HEK293 (cell line): ENCODE results near the gene BEND3.
A peak's percentile ranks its signal among the peaks of the same experiment; 100 is the strongest.
"Not testable (repeated sequence)": the region's sequence is repeated elsewhere in the genome, so short reads cannot be mapped to it uniquely, and the experiment has no call there.

Experiments used
- CTCF ChIA-PET: fragments of 350-600 bp; formaldehyde crosslinking; extraction: SDS; loops from one replicate; lab custom pipeline; 2021; ENCODE audit warnings: antibody characterized with exemption; lab: Yijun Ruan, JAX
- POLR2A ChIA-PET: fragments of 300-600 bp; formaldehyde crosslinking; extraction: SDS; loops from one replicate; lab custom pipeline; 2020; ENCODE audit warnings: antibody characterized with exemption, inconsistent platforms; lab: Yijun Ruan, JAX
- H3K27ac ChIP-seq: fragments of 200-500 bp; sonication (Bioruptor generic); 2 replicates; pipeline ENCODE4 v1.5.1; 2014; ENCODE audit warnings: low read depth, low read length, control low read depth, inconsistent platforms; ENCODE audit errors: extremely low read depth
- H3K36me3 ChIP-seq, 2 experiments: fragments of 200-500 bp in 1 of 2; sonication (Bioruptor generic) in 1 of 2; 1 replicate in 1 of 2; 2 replicates in 1 of 2; pipeline ENCODE4 v1.5.1; 2014 to 2017; ENCODE audit warnings: inconsistent platforms in 2 of 2, low read length in 2 of 2; ENCODE audit not compliant: control insufficient read depth in 2 of 2, insufficient read depth in 1 of 2
- H3K4me1 ChIP-seq: fragments of 200-500 bp; sonication (Bioruptor generic); 2 replicates; pipeline ENCODE4 v1.5.1; 2014; ENCODE audit warnings: mild to moderate bottlenecking, low read length, inconsistent platforms; ENCODE audit not compliant: control insufficient read depth, insufficient read depth
- H3K4me3 ChIP-seq: 2 replicates; pipeline ENCODE4 v1.5.1; 2011; ENCODE audit warnings: low read depth, mild to moderate bottlenecking, control low read depth, low read length, moderate library complexity
- H3K9me3 ChIP-seq: fragments of 200-500 bp; sonication (Bioruptor generic); 2 replicates; pipeline ENCODE4 v1.5.1; 2014; ENCODE audit warnings: low read depth, low read length, inconsistent platforms; ENCODE audit not compliant: control insufficient read depth, insufficient read depth
- CTCF ChIP-seq: fragments of 450-650 bp; formaldehyde crosslinking; IDR thresholded peaks from 2 replicates; pipeline ENCODE4 v1.5.1; 2016; ENCODE audit warnings: missing biosample characterization, missing genetic modification characterization
- EGR2 ChIP-seq: fragments of 450-650 bp; formaldehyde crosslinking; IDR thresholded peaks from 2 replicates; pipeline ENCODE4 v1.5.1; 2016; ENCODE audit warnings: low read depth, missing biosample characterization, missing genetic modification characterization
- FEZF1 ChIP-seq: fragments of 450-650 bp; formaldehyde crosslinking; IDR thresholded peaks from 2 replicates; pipeline ENCODE4 v1.5.1; 2016; ENCODE audit warnings: missing biosample characterization, missing genetic modification characterization
- MYNN ChIP-seq: fragments of 450-650 bp; formaldehyde crosslinking; IDR thresholded peaks from 2 replicates; pipeline ENCODE4 v1.5.1; 2016; ENCODE audit warnings: missing biosample characterization, missing genetic modification characterization, borderline replicate concordance
- MZF1 ChIP-seq: fragments of 450-650 bp; formaldehyde crosslinking; IDR thresholded peaks from 2 replicates; pipeline ENCODE4 v1.5.1; 2017; ENCODE audit warnings: missing biosample characterization, missing genetic modification characterization, borderline replicate concordance
- SCRT2 ChIP-seq: fragments of 450-650 bp; formaldehyde crosslinking; IDR thresholded peaks from 2 replicates; pipeline ENCODE4 v1.5.1; 2016; ENCODE audit warnings: missing biosample characterization, missing genetic modification characterization
- ZFP41 ChIP-seq: fragments of 450-650 bp; formaldehyde crosslinking; IDR thresholded peaks from 2 replicates; pipeline ENCODE4 v1.5.1; 2016; ENCODE audit warnings: missing biosample characterization, missing genetic modification characterization, borderline replicate concordance
- ZFP69B ChIP-seq: fragments of 450-650 bp; formaldehyde crosslinking; IDR thresholded peaks from 2 replicates; pipeline ENCODE4 v1.5.1; 2016; ENCODE audit warnings: missing biosample characterization, missing genetic modification characterization
- ZNF133 ChIP-seq: fragments of 450-650 bp; formaldehyde crosslinking; IDR thresholded peaks from 2 replicates; pipeline ENCODE4 v1.5.1; 2016; ENCODE audit warnings: missing biosample characterization, missing genetic modification characterization
- ZNF274 ChIP-seq, 2 experiments: fragments of 200-500 bp in 1 of 2; fragments of 450-650 bp in 1 of 2; sonication (Bioruptor generic) in 1 of 2; formaldehyde crosslinking in 1 of 2; IDR thresholded peaks; 2 replicates each; pipeline versions ENCODE4 v1.5.1 to v1.6.1; 2014 to 2016; ENCODE audit warnings: borderline replicate concordance in 1 of 2, inconsistent platforms in 1 of 2, low read length in 1 of 2, missing biosample characterization in 1 of 2, missing genetic modification characterization in 1 of 2
- ZNF280C ChIP-seq: fragments of 450-650 bp; formaldehyde crosslinking; IDR thresholded peaks from 2 replicates; pipeline ENCODE4 v1.5.1; 2016; ENCODE audit warnings: missing biosample characterization, missing genetic modification characterization
- ZNF362 ChIP-seq: fragments of 450-650 bp; formaldehyde crosslinking; IDR thresholded peaks from 2 replicates; pipeline ENCODE4 v1.5.1; 2016; ENCODE audit warnings: missing biosample characterization, missing genetic modification characterization
- ZNF549 ChIP-seq: fragments of 450-650 bp; IDR thresholded peaks from 2 replicates; pipeline ENCODE4 v1.5.1; 2018; ENCODE audit warnings: missing biosample characterization, missing genetic modification characterization, mild to moderate bottlenecking, inconsistent platforms, moderate library complexity
- ZNF600 ChIP-seq: fragments of 450-650 bp; formaldehyde crosslinking; IDR thresholded peaks from 2 replicates; pipeline ENCODE4 v1.5.1; 2016; ENCODE audit warnings: missing biosample characterization, missing genetic modification characterization
- ZNF654 ChIP-seq: fragments of 450-650 bp; formaldehyde crosslinking; IDR thresholded peaks from 2 replicates; pipeline ENCODE4 v1.5.1; 2016; ENCODE audit warnings: low read depth, missing biosample characterization, missing genetic modification characterization
- ZNF791 ChIP-seq: fragments of 450-650 bp; formaldehyde crosslinking; IDR thresholded peaks from 2 replicates; pipeline ENCODE4 v1.5.1; 2016; ENCODE audit warnings: missing biosample characterization, missing genetic modification characterization

Gene BEND3

GRCh38 chr6:107135048-107135680, 19.8 kb upstream of the BEND3 start:
- H3K4me3 ChIP-seq, H3K9me3 ChIP-seq, H3K4me1 ChIP-seq, H3K27ac ChIP-seq, H3K36me3 ChIP-seq, CTCF ChIA-PET: not testable (repeated sequence)
- POLR2A ChIA-PET: interaction anchor here (0.7 kb wide), 1 partner anchor 760 kb away, joined by 5 read pairs; no protein-coding TSS in a partner anchor

- CTCF ChIA-PET: interaction anchor here (0.5 to 2.1 kb wide), 17 partner anchors 11 to 1869 kb away, joined by 3 to 6 read pairs (median 3); no protein-coding TSS in a partner anchor
- H3K27ac ChIP-seq: no peak overlapping the region
- H3K9me3 ChIP-seq: no peaks in the 10 kb centered on the region
- peak; percentile 56 for TF ChIP-seq ZNF654 (tag by site-specific recombination)
- TF ChIP-seq ZNF280C (tag by site-specific recombination): no peak
- 0 out of 2 replicates have a peak, but pooled peaks have one; percentile 36 for TF ChIP-seq ZNF362 (tag by site-specific recombination)
- TF ChIP-seq ZNF600 (tag by site-specific recombination): peak; percentile 56; the same call in 1 of the 2 replicates
- TF ChIP-seq CTCF: peak; percentile 33; the same call in 1 of the 2 replicates
- TF ChIP-seq EGR2 (tag by site-specific recombination): no peak
- POLR2A ChIA-PET: no interaction called here
- no peaks in the 10 kb centered on the region for H3K4me1 ChIP-seq
- H3K4me3 ChIP-seq: no peak overlapping the region
- H3K36me3 ChIP-seq: no peaks in the 10 kb centered on the region
These were observed 17.1 kb upstream of the BEND3 start for GRCh38 chr6:107132330-107132954.

- Histone ChIP-seq H3K4me3 (no peak overlapping the region), H3K4me1 (no peaks in the 10 kb centered on the region), H3K27ac (no peak overlapping the region), H3K9me3 (no peaks in the 10 kb centered on the region), H3K36me3 (no peaks in the 10 kb centered on the region)
- CTCF ChIA-PET: interaction anchor here (0.5 to 2.1 kb wide), 7 partner anchors 12 to 720 kb away, joined by 3 to 8 read pairs (median 5); partner anchors contain the start of gene BEND3
- POLR2A ChIA-PET: no interaction called here
- TF ChIP-seq MZF1 (tag by site-specific recombination) (no peak), SCRT2 (tag by site-specific recombination) (peak; percentile 66; the same call in 1 of the 2 replicates)
These were observed 14.1 kb upstream of the BEND3 start for GRCh38 chr6:107129370-107129925.

GRCh38 chr6:107128577-107128976, 13.3 kb upstream of the BEND3 start:
- CTCF ChIA-PET: interaction anchor here (0.8 to 2.1 kb wide), 2 partner anchors 11 to 15 kb away, joined by 3 to 6 read pairs; no protein-coding TSS in a partner anchor
- no peaks in the 10 kb centered on the region for H3K36me3 ChIP-seq
- TF ChIP-seq MYNN (tag by site-specific recombination) (no peak), ZNF274 (IDR thresholded peaks at IDR 0.05; ENCODE audit: low read length) (no peak), ZNF274 (tag by site-specific recombination; IDR thresholded peaks at IDR 0.05; ENCODE audit: borderline replicate concordance) (no peak), ZNF600 (tag by site-specific recombination) (no peak), ZFP69B (tag by site-specific recombination) (no peak), ZNF549 (no peak), ZNF133 (tag by site-specific recombination) (no peak), ZNF791 (tag by site-specific recombination) (no peak), FEZF1 (no peak), ZFP41 (no peak)
- no peaks in the 10 kb centered on the region for H3K4me1 ChIP-seq
- H3K4me3 ChIP-seq: no peak overlapping the region
- no peaks in the 10 kb centered on the region for H3K9me3 ChIP-seq
- no peak overlapping the region for H3K27ac ChIP-seq
- POLR2A ChIA-PET: no interaction called here
